ENCODE data around the gene MRPS6. TPM values are rescaled to one million over a fixed set of nuclear protein-coding genes. Genes with fewer than 3 reads are reported as not detected.

Gene MRPS6
- total RNA-seq, 1 donor from 2014 or later, result 23.3 TPM

DNA sequence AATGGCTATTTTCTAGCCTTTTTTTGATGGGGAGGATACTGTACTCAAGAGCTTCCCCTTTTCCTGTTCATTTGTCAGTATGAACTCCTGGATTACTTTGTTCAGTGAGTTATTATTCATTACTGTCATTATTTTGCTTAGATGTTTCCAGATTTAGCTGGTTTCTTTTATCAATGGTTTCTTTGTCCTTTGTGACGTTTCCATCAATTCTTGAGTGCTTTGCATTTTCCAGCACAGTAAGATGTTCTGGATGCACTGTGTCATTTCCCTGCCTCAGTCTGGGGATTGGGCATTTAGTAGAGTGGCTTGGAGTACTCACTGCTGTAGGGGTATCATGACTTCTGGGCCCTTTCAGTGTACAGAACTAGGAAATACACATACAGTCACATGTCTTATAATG, 34.2 kb downstream of the MRPS6 start:
- DNase-seq (ENCODE audit: extremely low spot score in 2 of 2), result no peak
- Histone ChIP-seq H3K4me3 (no peak overlapping the region), H3K4me1 (no peaks in the 10 kb centered on the region), H3K27ac (no peak overlapping the region), H3K27me3 (no peaks in the 10 kb centered on the region), H3K9me3 (no peaks in the 10 kb centered on the region), H3K36me3 (no peaks in the 10 kb centered on the region)
- intact Hi-C loops (cut with DNase I), result no loop called here
- no peak for TF ChIP-seq POLR2AphosphoS5 (IDR thresholded peaks at IDR 0.05; ENCODE audit: insufficient read depth in 1 of 2, low read depth in 1 of 2)
- TF ChIP-seq, protein P1, sequence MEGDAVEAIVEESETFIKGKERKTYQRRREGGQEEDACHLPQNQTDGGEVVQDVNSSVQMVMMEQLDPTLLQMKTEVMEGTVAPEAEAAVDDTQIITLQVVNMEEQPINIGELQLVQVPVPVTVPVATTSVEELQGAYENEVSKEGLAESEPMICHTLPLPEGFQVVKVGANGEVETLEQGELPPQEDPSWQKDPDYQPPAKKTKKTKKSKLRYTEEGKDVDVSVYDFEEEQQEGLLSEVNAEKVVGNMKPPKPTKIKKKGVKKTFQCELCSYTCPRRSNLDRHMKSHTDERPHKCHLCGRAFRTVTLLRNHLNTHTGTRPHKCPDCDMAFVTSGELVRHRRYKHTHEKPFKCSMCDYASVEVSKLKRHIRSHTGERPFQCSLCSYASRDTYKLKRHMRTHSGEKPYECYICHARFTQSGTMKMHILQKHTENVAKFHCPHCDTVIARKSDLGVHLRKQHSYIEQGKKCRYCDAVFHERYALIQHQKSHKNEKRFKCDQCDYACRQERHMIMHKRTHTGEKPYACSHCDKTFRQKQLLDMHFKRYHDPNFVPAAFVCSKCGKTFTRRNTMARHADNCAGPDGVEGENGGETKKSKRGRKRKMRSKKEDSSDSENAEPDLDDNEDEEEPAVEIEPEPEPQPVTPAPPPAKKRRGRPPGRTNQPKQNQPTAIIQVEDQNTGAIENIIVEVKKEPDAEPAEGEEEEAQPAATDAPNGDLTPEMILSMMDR (IDR thresholded peaks at IDR 0.05), result no peak
- TF ChIP-seq POLR2A (IDR thresholded peaks at IDR 0.05), result no peak

DNA sequence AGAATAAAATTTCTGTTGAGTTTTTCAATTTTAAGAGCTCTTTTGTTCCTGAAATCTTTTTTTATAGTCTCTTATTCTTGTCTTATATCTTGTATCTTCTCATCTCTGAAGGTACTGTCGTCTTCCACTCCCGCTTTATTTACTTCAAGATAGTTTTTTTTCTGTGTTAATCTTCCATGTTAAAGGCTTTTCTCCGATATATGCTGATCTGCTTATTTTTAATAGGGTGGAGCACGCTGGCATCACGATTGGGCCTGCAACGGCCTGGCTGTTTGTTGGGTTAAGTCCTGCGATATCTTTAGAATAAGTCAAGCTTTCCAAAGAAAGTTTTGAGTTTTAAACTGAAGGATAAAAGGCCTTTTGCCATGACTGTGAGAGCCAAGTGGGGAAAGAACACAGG, 35.7 kb downstream of the MRPS6 start:
- Histone ChIP-seq H3K4me1 (peaks cover 6% of the 10 kb centered on the region), H3K36me3 (no peaks in the 10 kb centered on the region), H3K27ac (no peak overlapping the region), H3K27me3 (no peaks in the 10 kb centered on the region), H3K9me3 (no peaks in the 10 kb centered on the region), H3K4me3 (no peak overlapping the region)
- TF ChIP-seq POLR2AphosphoS5 (IDR thresholded peaks at IDR 0.05; ENCODE audit: insufficient read depth in 1 of 2, low read depth in 1 of 2), result no peak
- TF ChIP-seq, protein P1 (IDR thresholded peaks at IDR 0.05), result no peak
- no peak for TF ChIP-seq POLR2A (IDR thresholded peaks at IDR 0.05)
- intact Hi-C loops (cut with DNase I), result no loop called here
- DNase-seq (ENCODE audit: extremely low spot score in 2 of 2), result no peak

DNA sequence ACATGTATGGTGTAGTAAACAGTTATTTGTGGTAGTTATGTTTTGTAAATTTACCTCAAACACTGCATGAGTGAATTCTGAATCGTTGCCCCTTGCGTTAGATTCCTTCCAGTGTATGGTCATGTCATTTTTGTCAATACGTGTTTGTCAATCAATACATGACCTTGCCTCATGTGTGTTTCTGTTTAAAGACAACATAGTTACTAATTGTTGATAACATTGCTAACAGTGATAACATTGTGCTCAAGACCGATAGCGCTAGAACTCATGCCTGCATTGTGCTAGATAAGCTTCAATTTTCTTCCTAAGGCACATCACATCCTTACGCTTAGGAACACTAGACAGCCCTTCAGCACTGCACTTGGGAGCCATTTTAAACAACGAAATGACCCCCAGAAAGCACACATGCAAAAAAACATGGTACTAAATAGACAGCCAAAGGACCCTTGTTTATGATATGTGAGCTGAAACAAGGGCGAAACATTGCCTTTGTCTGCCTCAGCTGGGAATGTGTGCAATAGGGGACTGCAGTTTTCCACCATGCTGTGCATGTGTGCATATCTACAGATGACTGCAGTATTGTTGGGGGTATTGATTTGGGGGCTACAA, 37.3 kb downstream of the MRPS6 start:
- Histone ChIP-seq H3K4me1 (peaks cover 7% of the 10 kb centered on the region), H3K9me3 (no peaks in the 10 kb centered on the region), H3K36me3 (no peaks in the 10 kb centered on the region), H3K27ac (no peak overlapping the region), H3K4me3 (no peak overlapping the region), H3K27me3 (no peaks in the 10 kb centered on the region)
- DNase-seq (ENCODE audit: extremely low spot score in 2 of 2), result no peak
- TF ChIP-seq, protein P1 (IDR thresholded peaks at IDR 0.05), result no peak
- no peak for TF ChIP-seq POLR2AphosphoS5 (IDR thresholded peaks at IDR 0.05; ENCODE audit: insufficient read depth in 1 of 2, low read depth in 1 of 2)
- TF ChIP-seq POLR2A (IDR thresholded peaks at IDR 0.05), result no peak
- intact Hi-C loops (cut with DNase I), result no loop called here

DNA sequence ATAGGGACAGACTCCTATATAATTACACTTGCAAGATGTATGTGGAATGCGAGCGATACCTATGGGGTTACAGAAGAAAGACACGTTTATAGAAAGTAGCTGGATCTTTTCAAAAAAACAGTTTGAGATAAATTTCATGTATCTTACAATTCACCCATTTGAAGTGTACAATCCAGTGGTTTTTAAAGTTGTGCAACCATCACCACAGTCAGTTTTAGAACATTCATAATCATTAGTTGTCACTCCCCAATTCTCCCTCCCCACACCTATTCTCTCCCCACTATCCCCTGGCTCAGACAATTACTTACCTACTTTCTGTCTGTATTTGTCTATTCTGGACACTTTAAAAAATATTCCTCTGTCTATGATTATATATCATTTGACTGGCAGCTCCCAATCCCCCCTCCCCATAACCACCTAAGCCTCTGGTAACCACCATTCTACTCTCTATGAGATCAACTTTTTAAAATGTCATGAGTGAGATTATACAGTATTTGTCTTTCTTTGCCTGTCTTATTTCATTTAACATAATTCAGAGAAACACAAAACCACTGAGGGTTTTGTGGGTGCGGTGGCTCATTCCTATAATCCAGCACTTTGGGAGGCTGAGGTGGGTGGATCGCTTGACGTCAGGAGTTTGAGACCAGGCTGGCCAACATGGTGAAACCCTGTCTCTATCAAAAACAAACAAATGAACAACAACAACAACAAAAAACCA, 39.1 kb downstream of the MRPS6 start:
- Histone ChIP-seq H3K27me3 (no peaks in the 10 kb centered on the region), H3K27ac (no peak overlapping the region), H3K4me1 (peaks cover 7% of the 10 kb centered on the region), H3K9me3 (no peaks in the 10 kb centered on the region), H3K4me3 (no peak overlapping the region), H3K36me3 (no peaks in the 10 kb centered on the region)
- no peak for DNase-seq (ENCODE audit: extremely low spot score in 2 of 2)
- TF ChIP-seq POLR2AphosphoS5 (IDR thresholded peaks at IDR 0.05; ENCODE audit: insufficient read depth in 1 of 2, low read depth in 1 of 2), result no peak
- TF ChIP-seq POLR2A (IDR thresholded peaks at IDR 0.05), result no peak
- TF ChIP-seq, protein P1 (IDR thresholded peaks at IDR 0.05), result no peak
- intact Hi-C loops (cut with DNase I), result no loop called here

DNA sequence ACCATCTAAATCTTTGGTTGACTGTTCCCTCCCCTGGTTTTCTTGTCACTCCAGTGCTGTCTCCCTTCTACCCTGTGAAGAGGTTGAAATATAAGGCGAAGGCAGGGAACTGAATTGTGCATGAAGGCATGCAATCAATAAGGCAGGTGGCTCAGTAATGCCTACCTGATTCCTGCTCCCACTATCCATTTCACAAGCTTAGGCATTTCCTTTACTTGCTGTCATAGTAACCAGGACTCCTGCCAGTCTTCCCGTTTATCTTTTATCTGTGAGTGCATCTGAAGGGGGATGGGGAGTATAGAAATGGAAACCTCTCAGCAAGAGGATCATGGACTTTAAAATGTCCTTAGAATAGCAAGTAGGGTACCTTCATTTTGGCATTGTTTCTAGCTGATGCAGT, 40.5 kb downstream of the MRPS6 start:
- no peak overlapping the region for H3K4me3 ChIP-seq
- peaks cover 7% of the 10 kb centered on the region for H3K4me1 ChIP-seq
- intact Hi-C loops (cut with DNase I), result no loop called here
- no peaks in the 10 kb centered on the region for H3K9me3 ChIP-seq
- DNase-seq (ENCODE audit: extremely low spot score in 2 of 2), result no peak
- H3K27ac ChIP-seq, result no peak overlapping the region
- TF ChIP-seq POLR2A (IDR thresholded peaks at IDR 0.05) (no peak), POLR2AphosphoS5 (IDR thresholded peaks at IDR 0.05; ENCODE audit: insufficient read depth in 1 of 2, low read depth in 1 of 2) (no peak)
- TF ChIP-seq, protein P1 (IDR thresholded peaks at IDR 0.05), result no peak
- H3K27me3 ChIP-seq, result no peaks in the 10 kb centered on the region
- H3K36me3 ChIP-seq, result no peaks in the 10 kb centered on the region

Data from vagina (tissue), 2 donors.